GM12874 (cell line): ENCODE data around the gene RAB33A.

Experiments
- TF ChIP-seq, protein P1 (sequence below): IDR thresholded peaks from 2 replicates; pipeline ENCODE4 v1.5.1; 2011; ENCODE audit warnings: low read depth, mild to moderate bottlenecking, control low read depth, low read length, moderate library complexity; ENCODE audit not compliant: insufficient read depth

The RAB33A gene

GRCh38 chrX:130211415-130212186 lies 39.8 kb downstream of the RAB33A start:
- TF ChIP-seq, protein P1, sequence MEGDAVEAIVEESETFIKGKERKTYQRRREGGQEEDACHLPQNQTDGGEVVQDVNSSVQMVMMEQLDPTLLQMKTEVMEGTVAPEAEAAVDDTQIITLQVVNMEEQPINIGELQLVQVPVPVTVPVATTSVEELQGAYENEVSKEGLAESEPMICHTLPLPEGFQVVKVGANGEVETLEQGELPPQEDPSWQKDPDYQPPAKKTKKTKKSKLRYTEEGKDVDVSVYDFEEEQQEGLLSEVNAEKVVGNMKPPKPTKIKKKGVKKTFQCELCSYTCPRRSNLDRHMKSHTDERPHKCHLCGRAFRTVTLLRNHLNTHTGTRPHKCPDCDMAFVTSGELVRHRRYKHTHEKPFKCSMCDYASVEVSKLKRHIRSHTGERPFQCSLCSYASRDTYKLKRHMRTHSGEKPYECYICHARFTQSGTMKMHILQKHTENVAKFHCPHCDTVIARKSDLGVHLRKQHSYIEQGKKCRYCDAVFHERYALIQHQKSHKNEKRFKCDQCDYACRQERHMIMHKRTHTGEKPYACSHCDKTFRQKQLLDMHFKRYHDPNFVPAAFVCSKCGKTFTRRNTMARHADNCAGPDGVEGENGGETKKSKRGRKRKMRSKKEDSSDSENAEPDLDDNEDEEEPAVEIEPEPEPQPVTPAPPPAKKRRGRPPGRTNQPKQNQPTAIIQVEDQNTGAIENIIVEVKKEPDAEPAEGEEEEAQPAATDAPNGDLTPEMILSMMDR, result no peak

- TF ChIP-seq, protein P1, result no peak
Measured at GRCh38 chrX:130212371-130212770, 40.6 kb downstream of the RAB33A start.

- TF ChIP-seq, protein P1, result no peak
Measured at GRCh38 chrX:130213376-130213775, 41.6 kb downstream of the RAB33A start.

DNA sequence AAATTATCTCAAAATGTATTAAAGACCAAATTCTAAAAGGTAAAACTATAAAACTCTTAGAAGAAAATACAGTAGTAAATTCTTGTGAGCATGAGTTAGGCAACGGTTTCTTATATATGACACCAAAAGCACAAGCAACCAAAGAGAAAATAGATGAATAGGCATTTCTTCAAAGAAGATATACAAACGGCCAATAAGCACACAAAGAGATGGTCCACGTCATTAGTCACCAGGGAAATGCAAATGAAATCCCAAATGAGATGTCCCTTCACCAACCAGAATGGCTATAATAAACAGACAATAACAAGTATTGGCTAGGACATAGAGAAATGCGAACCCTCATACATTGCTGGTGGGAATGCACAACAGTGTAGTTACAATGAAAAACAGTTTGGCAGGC lies 44.6 kb downstream of the RAB33A start:
- TF ChIP-seq, protein P1, result no peak

- TF ChIP-seq, protein P1, result no peak
Measured at GRCh38 chrX:130224810-130225209, 53.0 kb downstream of the RAB33A start.

DNA sequence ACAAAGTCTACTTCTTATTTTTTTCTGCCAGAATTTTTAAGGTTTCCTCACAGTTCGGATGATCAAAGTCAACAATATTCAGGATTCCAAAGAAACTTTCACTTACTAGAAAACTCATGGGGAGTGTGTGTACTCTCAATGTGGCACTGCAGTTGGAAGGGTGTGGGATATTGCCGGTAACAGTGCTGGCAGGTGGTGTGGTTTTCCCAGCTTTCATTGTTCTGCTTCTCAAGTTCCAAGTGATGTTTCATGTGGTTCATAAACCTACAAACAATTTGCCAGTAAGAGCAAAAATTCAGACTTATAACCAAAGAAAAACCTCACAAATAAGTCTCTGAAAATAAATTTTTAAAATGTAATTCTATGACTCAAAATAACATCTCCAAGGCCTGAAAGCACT lies 57.1 kb downstream of the RAB33A start:
- TF ChIP-seq, protein P1, result no peak
